ENCODE data around the gene SERPINA1.

Gene SERPINA1

GRCh38 chr14:94396628-94397225 is 8.3 kb upstream of the SERPINA1 start:
- no peak for DNase-seq (ENCODE audit: insufficient read length, low spot score)
- no peak for TF ChIP-seq CTCF (IDR thresholded peaks at IDR 0.05; ENCODE audit: insufficient read depth, missing control alignments)
- FAIRE-seq: no peak

GRCh38 chr14:94395888-94396574 is 7.6 kb upstream of the SERPINA1 start:
- FAIRE-seq: no peak
- no peak for DNase-seq (ENCODE audit: insufficient read length, low spot score)

GRCh38 chr14:94395282-94395887 is 7.0 kb upstream of the SERPINA1 start:
- no peak for DNase-seq (ENCODE audit: insufficient read length, low spot score)
- FAIRE-seq: no peak
- TF ChIP-seq CTCF (IDR thresholded peaks at IDR 0.05; ENCODE audit: insufficient read depth, missing control alignments): no peak

More at GRCh38 chr14:94395888-94396574, 7.6 kb upstream of the SERPINA1 start:
- TF ChIP-seq CTCF (IDR thresholded peaks at IDR 0.05; ENCODE audit: insufficient read depth, missing control alignments): no peak

- no peak for FAIRE-seq
- TF ChIP-seq CTCF (IDR thresholded peaks at IDR 0.05; ENCODE audit: insufficient read depth, missing control alignments): no peak
Observed at GRCh38 chr14:94394581-94395207, 6.3 kb upstream of the SERPINA1 start.

GRCh38 chr14:94394025-94394493 is 5.7 kb upstream of the SERPINA1 start:
- FAIRE-seq (no peak), DNase-seq (ENCODE audit: insufficient read length, low spot score) (no peak)
- no peak for TF ChIP-seq CTCF (IDR thresholded peaks at IDR 0.05; ENCODE audit: insufficient read depth, missing control alignments)

More at GRCh38 chr14:94394581-94395207, 6.3 kb upstream of the SERPINA1 start:
- DNase-seq (ENCODE audit: insufficient read length, low spot score): no peak

- no peak for DNase-seq (ENCODE audit: insufficient read length, low spot score)
- no peak for FAIRE-seq
- no peak for TF ChIP-seq CTCF (IDR thresholded peaks at IDR 0.05; ENCODE audit: insufficient read depth, missing control alignments)
Observed at GRCh38 chr14:94393474-94393873, 5.1 kb upstream of the SERPINA1 start.
